A549 treated with CORT108297 at 1 μM for 4 hours (cell line): ENCODE data around the gene CDNF. TPM values are rescaled to one million over a fixed set of nuclear protein-coding genes. Genes with fewer than 3 reads are reported as not detected.

Experiments used
- total RNA-seq: library from RNA; stranded (reverse); fragments of 200-300 nt; extraction: Qiagen RNA extraction; gene quantifications from 5 replicates; pipeline ENCODE4 v1.2.3, GENCODE V29; 2022

CDNF gene
- 0.85 to 1.3 TPM (median 1.1 TPM) in 5 replicates for total RNA-seq

GRCh38 chr10:14837757-14838581 is at the start of gene CDNF, which contains the start of the genes HSPA14 and MSANTD7:
CDNF (minus strand) TSS chr10:14838037; CDS start chr10:14837946, 91 bp downstream.
HSPA14 (plus strand) TSS chr10:14838306; CDS start chr10:14838403, 97 bp downstream.
MSANTD7 (plus strand) TSS chr10:14838306; CDS start chr10:14842285, 3,979 bp downstream.

GRCh38 chr10:14878266-14879123 is 40.7 kb upstream of the CDNF start, which contains the start of gene SUV39H2:
SUV39H2 (plus strand) TSS chr10:14878866; CDS start chr10:14878889, 23 bp downstream.

GRCh38 chr10:14774797-14775196 is 63.0 kb downstream of the CDNF start, which contains the start of gene FAM107B:
FAM107B (minus strand) TSS chr10:14774897; CDS start chr10:14774663, 234 bp downstream.

Other genes with a start within 250 kb of the CDNF start
- gene FAM107B, start 63.1 kb downstream of the CDNF start, total RNA-seq: 112 to 154 TPM (median 140 TPM) in 5 replicates
- 41.7 to 50.1 TPM (median 47.0 TPM) in 5 replicates for gene HSPA14, start 269 bp upstream of the CDNF start, total RNA-seq
- gene MSANTD7, start 269 bp upstream of the CDNF start, total RNA-seq: 11.5 to 12.4 TPM (median 12.0 TPM) in 5 replicates
- 19.1 to 27.5 TPM (median 20.3 TPM) in 5 replicates for gene SUV39H2, start 40.8 kb upstream of the CDNF start, total RNA-seq
- gene DCLRE1C, start 116.1 kb upstream of the CDNF start, total RNA-seq: 4.6 to 5.6 TPM (median 5.4 TPM) in 5 replicates
- gene MEIG1, start 121.4 kb upstream of the CDNF start, total RNA-seq: 0.57 to 1.3 TPM (median 0.92 TPM) in 5 replicates
- 0.06 to 0.20 TPM (median 0.12 TPM) in 5 replicates for gene OLAH, start 205.9 kb upstream of the CDNF start, total RNA-seq